ENCODE data around the gene CLPTM1.
"Not testable (repeated sequence)": the region's sequence is repeated elsewhere in the genome, so short reads cannot be mapped to it uniquely, and the experiment has no call there.

Gene CLPTM1

DNA sequence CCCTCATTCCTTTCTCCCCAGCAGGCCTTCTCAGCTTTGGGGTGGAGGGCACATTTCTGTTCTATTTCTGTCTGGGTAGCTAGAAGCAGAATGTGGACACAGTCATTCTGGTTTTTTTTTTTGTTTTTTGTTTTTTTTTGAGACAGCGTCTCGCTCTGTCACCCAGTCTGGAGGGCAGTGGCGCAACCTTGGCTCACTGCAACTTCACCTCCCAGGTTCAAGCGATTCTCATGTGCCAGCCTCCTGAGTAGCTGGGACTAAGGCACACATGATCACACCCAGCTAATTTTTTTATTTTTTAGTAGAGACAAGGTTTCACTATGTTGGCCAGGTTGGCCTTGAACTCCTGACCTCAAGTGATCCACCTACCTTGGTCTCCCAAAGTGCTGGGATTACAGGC, 20.3 kb downstream of the CLPTM1 start:
- DNase-seq (ENCODE audit: low read depth), result no peak

DNA sequence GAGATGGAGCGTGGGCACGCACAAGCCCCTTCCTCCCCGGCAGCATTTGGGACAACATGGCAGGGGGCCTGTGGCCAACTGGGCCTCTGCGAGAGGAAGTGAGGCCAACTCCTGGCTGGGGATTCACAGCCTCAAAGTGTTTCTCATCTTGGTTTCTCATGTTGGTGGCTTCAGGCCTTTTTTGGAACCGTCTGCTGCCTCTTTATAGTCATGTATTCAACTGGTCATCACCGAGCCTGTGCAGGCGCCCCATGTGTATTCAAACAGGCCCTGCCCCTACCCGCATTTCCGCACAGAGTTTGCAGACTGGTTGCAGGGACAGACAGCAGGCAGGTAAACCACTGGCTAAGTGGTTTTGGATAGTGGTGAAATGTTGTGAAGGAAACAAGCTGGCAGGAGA, 28.8 kb downstream of the CLPTM1 start:
- no peak for DNase-seq (ENCODE audit: low read depth)

DNA sequence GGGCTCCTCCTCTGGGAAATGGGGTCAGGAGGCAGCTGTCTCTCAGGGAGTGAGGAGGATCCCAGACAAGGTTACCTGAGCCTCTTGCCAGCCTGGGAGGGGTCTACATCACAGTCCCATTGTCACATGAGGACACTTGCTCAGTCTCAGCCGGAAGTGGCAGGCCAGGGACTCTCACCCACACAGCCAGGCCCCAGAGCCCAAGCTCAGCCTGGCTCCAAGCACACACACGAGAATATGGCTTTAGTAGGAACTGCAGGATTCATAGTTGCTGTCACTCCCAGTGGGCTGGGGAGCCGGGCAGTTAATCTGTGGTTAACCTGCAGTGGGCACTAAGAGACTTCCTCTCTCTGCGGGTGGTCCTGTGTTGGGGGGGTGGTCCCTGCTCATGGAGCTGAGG, 30.3 kb downstream of the CLPTM1 start:
- DNase-seq (ENCODE audit: low read depth), result no peak

DNA sequence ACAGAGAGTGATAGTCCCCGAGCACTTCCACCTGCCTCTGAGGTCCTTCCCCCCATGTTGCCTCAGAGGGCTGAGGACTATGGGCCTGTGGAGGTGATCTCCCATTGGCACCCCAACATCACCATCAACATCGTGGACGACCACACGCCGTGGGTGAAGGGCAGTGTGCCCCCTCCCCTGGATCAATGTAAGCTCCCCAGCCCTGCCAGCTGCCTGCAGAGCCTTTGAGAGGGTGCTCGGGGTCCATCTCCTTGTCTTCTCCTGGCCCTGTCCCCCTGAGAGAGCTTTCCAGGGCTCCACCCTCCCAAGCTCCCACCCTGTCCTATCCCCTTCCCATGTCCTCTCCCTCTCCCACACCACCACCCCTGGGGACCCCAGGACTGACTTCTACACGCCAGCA, 31.2 kb downstream of the CLPTM1 start:
- no peak for DNase-seq (ENCODE audit: low read depth)

DNA sequence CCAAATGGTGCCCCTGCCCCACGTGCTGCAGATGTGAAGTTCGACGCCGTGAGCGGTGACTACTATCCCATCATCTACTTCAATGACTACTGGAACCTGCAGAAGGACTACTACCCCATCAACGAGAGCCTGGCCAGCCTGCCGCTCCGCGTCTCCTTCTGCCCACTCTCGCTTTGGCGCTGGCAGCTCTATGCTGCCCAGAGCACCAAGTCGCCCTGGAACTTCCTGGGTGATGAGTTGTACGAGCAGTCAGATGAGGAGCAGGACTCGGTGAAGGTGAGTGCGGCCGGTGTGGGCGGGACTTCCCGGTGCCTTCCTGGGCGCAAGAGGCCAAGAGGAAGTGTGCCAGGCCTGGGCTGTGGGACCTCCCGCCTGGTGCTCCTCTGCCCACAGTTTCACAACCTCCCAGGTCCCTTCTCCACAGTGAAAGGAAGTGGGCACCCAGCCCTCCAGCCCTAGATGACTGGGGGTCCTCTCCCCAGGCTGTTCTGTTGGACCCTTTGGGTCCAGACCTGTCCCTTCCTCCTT, 32.0 kb downstream of the CLPTM1 start:
- DNase-seq (ENCODE audit: low read depth), result no peak

DNA sequence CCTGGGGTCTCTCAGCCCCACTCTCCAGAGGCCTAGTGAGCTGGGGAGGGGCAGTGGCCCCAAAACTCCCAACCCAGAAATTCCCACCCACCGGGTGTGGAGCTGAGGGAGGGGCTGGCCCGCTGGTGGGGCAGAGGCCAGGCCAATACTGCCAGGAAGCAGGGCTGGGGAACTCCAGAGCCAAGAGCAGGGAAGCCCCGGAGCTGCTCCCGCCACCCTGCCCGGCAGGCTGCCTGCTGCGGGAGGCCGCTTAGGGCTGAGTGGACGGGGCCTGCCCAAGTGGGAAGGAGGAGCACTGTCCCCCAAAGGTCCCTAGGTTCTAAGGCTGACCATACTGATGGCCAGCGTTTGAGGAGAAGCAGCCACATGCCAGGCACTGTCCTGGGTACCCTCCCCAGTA, 33.1 kb downstream of the CLPTM1 start:
- no peak for DNase-seq (ENCODE audit: low read depth)

DNA sequence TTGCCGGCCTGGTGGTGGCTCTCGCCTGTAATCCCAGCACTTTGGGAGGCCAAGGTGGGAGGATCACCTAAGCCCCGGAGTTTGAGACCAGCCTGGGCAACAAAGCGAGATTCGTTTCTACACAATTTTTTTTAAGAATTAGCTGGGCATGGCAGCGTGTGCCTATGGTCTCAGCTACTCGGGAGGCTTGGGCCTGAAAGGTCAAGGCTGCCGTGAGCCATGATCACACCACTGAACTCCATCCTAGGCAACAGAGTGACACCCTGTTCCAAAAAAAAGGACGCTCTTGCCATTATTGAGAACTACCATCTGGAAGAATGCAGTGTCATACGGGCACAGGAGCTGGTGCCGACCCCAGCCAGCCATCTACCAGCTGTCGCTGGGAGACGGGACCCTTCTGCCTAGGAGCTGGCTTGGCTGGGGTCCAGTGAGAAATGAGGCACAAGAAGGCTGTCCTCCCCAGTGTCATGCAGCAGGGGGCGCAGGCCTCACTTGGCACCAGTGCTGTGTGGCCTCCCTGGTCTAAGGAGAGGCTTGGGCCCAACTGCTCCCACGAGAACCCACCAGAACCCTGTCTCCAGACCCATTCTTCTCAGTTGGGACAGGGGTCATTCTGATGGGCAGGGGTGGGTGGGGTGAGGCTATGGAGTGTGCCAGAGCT, 33.8 kb downstream of the CLPTM1 start:
- DNase-seq (ENCODE audit: low read depth), result peak; percentile 26

DNA sequence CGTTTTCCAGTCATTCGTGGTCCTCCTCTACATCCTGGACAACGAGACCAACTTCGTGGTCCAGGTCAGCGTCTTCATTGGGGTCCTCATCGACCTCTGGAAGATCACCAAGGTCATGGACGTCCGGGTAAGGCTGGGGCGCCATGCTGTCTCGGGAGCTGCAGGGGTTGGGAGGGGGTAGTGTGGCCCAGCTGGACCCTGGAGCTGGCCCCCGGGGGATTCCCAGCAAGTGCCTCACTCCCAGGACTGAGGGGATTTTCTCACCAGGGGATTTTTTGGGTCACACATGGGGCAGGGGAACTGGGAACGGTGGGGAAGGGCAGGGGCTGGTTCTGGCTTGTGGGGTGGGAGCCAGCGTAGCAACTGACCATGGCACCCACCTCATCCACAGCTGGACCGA, 35.3 kb downstream of the CLPTM1 start:
- DNase-seq (ENCODE audit: low read depth), result no peak

DNA sequence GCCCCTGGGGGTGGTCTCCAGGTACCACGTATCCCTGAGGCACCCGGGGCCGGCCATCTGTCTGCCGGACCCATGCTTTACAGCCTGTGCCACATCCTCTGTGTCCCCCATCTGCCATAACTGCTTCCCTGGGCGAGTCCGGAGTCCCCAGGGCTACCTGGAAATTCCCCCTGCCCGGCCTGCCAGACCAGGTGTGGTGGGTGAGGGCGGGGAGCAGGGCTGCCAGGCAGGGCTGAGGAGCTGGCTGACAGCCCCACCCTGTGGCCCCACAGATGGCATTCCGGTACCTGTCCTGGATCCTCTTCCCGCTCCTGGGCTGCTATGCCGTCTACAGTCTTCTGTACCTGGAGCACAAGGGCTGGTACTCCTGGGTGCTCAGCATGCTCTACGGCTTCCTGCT, 35.8 kb downstream of the CLPTM1 start:
- no peak for DNase-seq (ENCODE audit: low read depth)

DNA sequence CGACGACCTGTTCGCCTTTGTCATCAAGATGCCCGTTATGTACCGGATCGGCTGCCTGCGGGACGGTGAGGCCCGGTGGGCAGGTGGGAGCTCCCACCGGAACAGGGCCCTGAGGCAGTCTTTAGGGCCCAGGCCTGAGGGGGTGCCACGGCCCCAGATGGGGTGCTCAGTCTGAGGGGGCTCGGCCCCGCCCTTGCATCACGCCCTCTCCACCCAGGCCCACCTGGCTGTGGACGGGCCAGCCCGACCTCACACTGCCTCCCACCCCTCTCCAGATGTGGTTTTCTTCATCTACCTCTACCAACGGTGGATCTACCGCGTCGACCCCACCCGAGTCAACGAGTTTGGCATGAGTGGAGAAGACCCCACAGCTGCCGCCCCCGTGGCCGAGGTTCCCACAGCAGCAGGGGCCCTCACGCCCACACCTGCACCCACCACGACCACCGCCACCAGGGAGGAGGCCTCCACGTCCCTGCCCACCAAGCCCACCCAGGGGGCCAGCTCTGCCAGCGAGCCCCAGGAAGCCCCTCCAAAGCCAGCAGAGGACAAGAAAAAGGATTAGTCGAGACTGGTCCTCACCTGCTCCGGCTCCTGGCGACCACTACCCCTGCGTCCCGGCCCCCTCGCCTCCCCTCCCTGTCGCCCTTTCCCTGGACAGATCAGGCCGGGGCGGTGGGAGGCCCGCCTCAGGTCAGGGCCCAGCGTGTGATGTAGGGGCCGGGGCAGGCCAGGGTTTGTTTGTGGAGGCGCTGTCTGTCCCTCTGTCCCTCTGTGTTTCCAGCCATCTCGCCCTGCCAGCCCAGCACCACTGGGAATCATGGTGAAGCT, 37.4 kb downstream of the CLPTM1 start:
- DNase-seq (ENCODE audit: low read depth), result no peak

DNA sequence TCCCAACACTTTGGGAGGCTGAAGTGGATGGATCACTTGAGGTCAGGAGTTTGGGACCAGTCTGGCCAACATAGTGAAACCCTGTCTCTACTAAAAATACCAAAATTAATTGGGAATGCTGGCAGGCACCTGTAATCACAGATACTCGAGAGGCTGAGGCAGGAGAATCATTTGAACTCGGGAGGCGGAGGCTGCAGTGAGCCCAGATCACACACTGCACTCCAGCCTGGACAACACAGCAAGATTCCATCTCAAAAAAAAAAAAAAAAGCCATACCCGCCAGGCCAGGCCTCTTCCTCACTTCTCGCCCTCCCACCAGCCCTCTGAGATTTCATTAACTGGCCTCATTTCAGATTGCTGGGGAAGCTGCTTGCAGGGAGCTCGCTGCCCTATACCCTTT, 38.3 kb downstream of the CLPTM1 start:
- no peak for DNase-seq (ENCODE audit: low read depth)

DNA sequence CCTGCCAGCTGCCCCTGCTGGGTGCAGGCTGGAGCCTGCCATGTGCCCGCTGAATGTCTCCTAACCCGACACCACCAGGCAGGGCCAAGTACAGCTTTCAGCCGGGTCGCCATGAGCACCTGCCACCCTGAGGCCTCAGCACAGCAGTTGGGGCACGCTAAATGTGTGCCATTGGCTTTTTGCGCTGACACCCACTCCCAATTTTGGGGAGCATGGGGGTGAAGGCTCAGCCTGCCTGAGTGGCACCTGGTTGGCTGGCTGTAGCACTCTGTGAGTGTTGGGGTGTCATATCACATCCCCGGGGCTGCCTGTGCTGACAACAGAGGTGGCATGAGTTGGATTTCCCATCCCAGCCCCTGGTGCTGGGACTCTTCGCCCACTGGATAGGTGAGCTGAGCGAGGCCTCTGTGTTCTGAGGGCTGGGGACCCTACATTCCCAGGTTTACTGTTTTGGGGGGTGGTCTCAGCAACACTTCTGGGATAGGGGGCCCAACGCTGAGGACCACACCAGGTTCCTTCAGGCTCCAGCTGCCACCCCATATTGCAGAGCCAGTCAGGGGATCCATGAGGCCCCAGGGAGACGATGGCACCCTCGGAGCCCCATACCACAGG, 38.9 kb downstream of the CLPTM1 start:
- no peak for DNase-seq (ENCODE audit: low read depth)

DNA sequence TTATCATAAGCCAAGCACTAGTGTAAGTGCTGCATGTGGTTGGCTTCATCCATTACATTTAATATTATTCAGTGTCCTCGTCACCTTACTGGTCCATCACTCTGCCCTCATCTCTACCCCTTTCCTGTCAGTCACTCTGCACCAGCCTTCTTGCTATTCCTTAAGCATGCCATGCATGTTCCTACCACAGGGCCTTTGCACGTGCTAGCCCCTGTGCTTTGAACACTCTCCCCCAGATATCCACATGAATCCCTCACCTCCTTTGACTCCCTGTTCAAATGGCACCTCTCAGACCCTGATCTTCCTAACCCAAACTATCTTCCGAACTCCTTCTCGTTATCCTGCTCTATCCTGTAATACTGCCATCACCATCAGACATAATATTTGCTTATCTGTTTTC, 42.8 kb downstream of the CLPTM1 start:
- no peak for DNase-seq (ENCODE audit: low read depth)

DNA sequence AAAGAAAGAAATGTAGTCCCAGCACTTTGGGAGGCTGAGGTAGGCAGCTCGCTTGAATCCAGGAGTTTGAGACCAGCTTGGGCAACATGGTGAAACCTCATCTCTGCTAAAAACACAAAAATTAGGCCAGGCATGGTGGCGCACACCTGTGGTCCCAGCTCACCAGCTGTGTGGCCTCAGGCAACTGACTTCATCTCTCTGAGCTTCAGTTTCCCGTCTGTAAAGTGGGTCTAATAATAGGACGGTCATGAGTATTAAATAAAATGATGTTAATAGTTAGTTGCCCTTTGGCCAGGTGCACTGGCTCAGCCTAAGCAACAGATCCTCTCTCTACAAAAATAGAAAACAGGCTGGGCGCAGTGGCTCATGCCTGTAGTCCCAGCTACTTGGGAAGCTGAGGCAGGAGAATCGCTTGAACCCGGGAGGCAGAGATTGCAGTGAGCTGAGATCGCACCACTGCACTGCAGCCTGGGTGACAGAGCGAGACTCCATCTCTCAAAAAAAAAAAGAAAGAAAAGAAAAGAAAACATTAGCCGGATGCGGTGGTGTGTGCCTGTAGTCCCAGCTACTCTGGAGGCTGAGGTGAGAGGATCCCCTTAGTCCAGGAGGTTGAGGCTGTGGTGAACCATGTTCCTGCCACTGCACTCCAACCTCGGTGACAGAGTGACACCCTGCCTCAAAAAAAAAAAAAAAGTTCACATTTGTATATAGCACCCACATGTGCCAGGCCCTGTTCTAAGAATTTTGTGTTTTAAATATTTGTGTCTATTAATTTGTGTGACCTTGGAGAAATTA, 44.1 kb downstream of the CLPTM1 start:
- not testable (repeated sequence) for DNase-seq (ENCODE audit: low read depth)

DNA sequence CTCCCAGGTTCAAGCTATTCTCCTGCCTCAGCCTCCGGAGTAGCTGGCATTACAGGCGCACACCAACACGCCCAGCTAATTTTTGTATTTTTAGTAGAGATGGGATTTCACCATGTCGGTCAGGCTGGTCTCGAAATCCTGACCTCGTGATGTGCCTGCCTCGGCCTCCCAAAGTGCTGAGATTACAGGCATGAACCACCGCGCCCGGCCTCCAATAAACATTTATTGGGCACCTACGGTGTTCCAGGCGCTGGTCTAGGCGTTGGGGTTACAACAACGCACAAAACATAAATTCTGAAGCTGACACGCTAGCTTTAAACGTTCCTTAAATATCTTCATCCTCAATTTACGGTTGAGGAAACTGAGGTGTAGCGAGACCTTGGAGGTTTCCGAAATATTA, 45.5 kb downstream of the CLPTM1 start:
- DNase-seq (ENCODE audit: low read depth), result not testable (repeated sequence)

DNA sequence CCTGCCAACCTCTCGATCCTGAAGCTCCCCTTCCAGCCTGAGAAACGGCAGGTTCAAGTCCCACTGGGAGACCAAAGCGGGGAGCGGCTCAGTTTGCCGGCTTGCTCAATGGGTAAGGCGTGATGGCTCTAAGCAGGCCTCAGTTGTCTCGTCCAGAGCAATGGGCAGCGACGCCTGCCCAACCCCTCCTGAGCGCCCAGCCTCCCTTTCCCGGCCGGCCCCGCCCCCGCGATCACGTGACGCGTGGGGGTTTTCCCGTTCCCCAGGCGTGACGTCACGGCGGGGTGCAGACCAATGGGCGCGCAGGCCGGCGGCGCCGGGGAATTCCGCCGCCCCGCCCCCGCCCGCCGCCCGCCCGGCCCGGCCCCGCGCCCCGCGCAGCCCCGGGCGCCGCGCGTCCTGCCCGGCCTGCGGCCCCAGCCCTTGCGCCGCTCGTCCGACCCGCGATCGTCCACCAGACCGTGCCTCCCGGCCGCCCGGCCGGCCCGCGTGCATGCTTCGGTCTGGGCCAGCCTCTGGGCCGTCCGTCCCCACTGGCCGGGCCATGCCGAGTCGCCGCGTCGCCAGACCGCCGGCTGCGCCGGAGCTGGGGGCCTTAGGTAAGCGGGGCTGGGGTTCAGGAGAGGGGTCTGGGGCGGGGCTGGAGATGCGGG, 46.0 kb downstream of the CLPTM1 start, which contains the start of gene RELB:
RELB (plus strand) TSS at position 378 of the 653 bp plus-strand sequence; CDS start at position 494, 116 bp downstream.
- peak; percentile 94 for DNase-seq (ENCODE audit: low read depth)

DNA sequence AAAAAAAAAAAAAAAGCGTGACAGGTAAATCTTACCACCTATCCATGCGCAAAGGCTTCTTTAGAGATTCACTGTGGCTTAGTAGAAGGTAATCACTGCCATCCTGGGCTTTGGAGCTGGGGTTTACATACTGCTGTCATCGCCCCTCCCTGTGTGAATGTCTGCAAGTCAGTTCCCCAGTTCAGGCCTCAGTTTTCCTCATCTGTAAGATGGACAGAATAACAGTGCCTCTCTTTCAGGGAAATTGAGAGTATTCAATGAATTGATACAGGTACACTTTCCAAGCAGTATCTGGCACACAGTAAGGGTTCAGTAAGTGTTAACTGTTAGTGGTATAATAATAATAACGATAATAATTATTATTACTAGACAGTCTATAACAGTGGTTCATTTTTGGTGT, 48.3 kb downstream of the CLPTM1 start:
- DNase-seq (ENCODE audit: low read depth), result no peak

DNA sequence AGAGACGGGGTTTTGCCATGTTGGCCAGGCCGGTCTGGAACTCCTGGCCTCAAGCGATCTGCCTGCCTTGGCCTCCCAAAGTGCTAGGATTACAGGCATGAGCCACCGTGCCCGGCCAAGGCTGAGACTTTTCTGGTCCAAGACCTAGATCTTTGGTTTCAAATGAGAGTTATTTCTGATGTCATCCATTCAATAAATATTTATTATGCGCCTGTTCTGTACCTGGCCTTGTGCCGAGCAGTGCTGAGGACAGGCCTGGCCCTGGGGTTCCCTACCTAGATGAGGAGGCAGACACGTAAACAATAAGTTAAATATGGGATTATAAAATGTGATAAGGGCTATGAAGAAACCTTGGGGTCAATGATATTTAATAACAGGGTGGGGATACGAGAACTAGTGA, 50.6 kb downstream of the CLPTM1 start:
- DNase-seq (ENCODE audit: low read depth), result no peak

DNA sequence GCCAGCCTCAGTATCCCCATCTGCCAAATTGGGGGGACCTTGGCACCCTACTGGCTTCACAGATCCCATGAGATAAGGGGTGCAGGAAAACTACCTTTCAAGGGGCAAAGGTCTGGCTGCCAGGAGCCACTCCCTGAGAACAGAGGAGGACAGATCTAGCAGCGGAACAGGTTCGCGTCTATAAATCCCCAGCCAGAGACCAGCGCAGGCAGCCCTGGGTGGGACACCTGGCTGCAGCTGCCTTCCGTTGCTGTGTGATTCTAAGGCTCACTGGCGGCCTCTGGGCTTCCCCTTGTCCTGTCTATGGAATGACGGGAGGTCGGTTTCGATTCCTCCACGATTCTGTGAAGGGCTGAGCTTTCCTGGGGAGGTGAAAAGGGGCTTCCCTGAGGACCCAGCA, 53.4 kb downstream of the CLPTM1 start:
- DNase-seq (ENCODE audit: low read depth), result no peak

DNA sequence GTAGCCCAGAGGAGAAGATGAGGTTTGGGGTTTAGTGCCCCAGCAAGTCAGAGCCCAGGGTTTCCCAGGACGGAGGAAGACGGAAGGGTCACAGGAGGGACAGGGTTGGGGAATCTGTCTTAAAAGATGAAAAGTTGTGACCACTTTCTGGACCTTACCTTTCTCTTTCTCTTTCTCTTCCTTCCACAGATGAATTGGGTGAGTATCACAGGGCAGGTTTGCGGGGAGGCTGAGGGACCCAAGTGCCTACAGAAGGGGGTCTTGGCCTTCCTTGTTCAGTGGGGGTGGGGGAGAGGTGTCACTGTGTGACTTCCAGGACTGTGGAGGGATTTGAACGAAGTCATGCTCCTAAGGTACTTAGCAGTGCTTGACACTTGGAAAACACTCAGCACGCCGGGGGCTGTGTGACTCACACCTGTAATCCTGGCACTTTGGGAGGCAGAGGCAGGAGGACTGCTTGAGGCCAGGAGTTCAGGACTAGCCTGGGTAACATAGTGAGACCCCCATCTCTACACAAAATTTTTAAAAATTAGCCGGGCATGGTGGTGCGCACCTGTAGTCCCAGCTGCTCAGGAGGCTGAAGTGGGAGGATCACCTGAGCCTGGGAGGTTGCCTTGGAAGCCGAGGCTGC, 54.6 kb downstream of the CLPTM1 start:
- no peak for DNase-seq (ENCODE audit: low read depth)

DNA sequence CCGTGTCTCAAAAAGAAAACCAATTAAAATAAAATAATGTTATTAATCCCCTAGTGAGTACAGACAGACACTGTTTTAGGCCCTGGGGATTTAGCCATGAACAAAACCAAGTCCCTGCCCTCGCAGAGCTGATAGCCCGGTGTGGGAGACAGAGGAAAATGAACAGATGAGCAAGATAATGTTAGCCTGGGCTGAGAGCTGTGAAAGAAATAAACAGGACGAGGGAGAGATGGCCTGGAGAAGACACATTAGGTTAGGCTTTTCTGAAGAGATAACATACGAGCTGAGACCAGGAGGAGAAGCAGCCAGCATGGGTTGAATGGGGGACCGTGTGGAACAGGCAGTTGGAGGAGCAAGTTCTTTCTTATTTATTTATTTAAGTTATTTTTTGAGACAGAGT, 55.1 kb downstream of the CLPTM1 start:
- DNase-seq (ENCODE audit: low read depth), result no peak

All from stimulated activated CD8-positive, alpha-beta memory T cell treated with anti-CD3 and anti-CD28 coated beads, Interleukin-12 subunit alpha, Interleukin-12 subunit beta, amount 100 ng/mL, for 4 hours (primary cell).